PC-9 (cell line): ENCODE data around the gene ASB13. TPM values are rescaled to one million over a fixed set of nuclear protein-coding genes. Genes with fewer than 3 reads are reported as not detected.

Source experiments
- BruUV-seq: library from RNA; stranded (reverse); fragments of 400-500 nt; replicated peaks from 2 replicates; lab custom pipeline; 2021; lab: Mats Ljungman, UMichigan
- CTCF ChIA-PET: fragments of 300-600 bp; sonication (Branson Sonifier 250); formaldehyde crosslinking; loops from one replicate; lab custom pipeline; 2022; ENCODE audit warnings: antibody characterized with exemption; lab: Charles Lee
- POLR2A ChIA-PET: fragments of 300-600 bp; sonication (Branson Sonifier 250); formaldehyde crosslinking; loops from one replicate; lab custom pipeline; 2022; ENCODE audit warnings: antibody characterized with exemption; ENCODE audit not compliant: unreplicated experiment; lab: Charles Lee
- DNase-seq, 2 experiments: peaks; one replicate each; pipeline versions ENCODE4 v3.0.0 to v3.0.0-alpha.2; 2015 to 2022; ENCODE audit warnings: mixed read lengths in 1 of 2
- H2AFZ ChIP-seq: fragments of 200-600 bp; sonication (generic); 2 replicates; pipeline ENCODE4 v1.8.1; 2017; ENCODE audit warnings: antibody characterized with exemption
- H3F3A ChIP-seq: fragments of 200-600 bp; sonication (generic); 2 replicates; pipeline ENCODE4 v1.8.1; 2017; ENCODE audit warnings: antibody characterized with exemption, mild to moderate bottlenecking, low read depth; ENCODE audit not compliant: insufficient read depth
- H3K27ac ChIP-seq: fragments of 200-600 bp; sonication (generic); 2 replicates; pipeline ENCODE4 v1.6.1; 2016; ENCODE audit warnings: mixed run types
- H3K27me3 ChIP-seq: fragments of 200-600 bp; sonication (generic); 2 replicates; pipeline ENCODE4 v1.6.1; 2016; ENCODE audit warnings: low read depth, mixed run types; ENCODE audit not compliant: insufficient read depth
- H3K36me3 ChIP-seq: fragments of 200-600 bp; sonication (generic); 2 replicates; pipeline ENCODE4 v1.6.1; 2016; ENCODE audit warnings: low read depth, mixed run types
- H3K4me1 ChIP-seq: fragments of 200-600 bp; sonication (generic); replicated peaks from 2 replicates; pipeline ENCODE4 v1.6.1; 2016; ENCODE audit warnings: mixed run types; ENCODE audit not compliant: insufficient read depth
- H3K4me2 ChIP-seq: fragments of 200-600 bp; sonication (generic); 2 replicates; pipeline ENCODE4 v1.6.1; 2017; ENCODE audit warnings: mixed run types
- H3K4me3 ChIP-seq: fragments of 200-600 bp; sonication (generic); 2 replicates; pipeline ENCODE4 v1.6.1; 2016; ENCODE audit warnings: mixed run types
- H3K79me2 ChIP-seq: fragments of 200-600 bp; sonication (generic); 2 replicates; pipeline ENCODE4 v1.6.1; 2017; ENCODE audit warnings: low read depth, mixed run types
- H3K9me2 ChIP-seq: fragments of 200-600 bp; sonication (generic); 2 replicates; pipeline ENCODE4 v1.8.1; 2017; ENCODE audit warnings: mild to moderate bottlenecking; ENCODE audit not compliant: insufficient read depth
- H3K9me3 ChIP-seq: fragments of 200-600 bp; sonication (generic); 2 replicates; pipeline ENCODE4 v1.8.1; 2016; ENCODE audit warnings: low read depth; ENCODE audit not compliant: insufficient read depth
- H4K20me1 ChIP-seq: fragments of 200-600 bp; sonication (generic); 2 replicates; pipeline ENCODE4 v1.8.1; 2017; ENCODE audit not compliant: insufficient read depth
- EZH2 ChIP-seq: fragments of 200-600 bp; sonication (generic); IDR thresholded peaks from 2 replicates; pipeline ENCODE4 v1.8.0; 2017; ENCODE audit warnings: antibody characterized with exemption, low read depth
- intact Hi-C: fragments of 100-400 bp; cut with micrococcal nuclease; formaldehyde crosslinking; loops from one replicate; pipeline ENCODE4 v1.10.0; 2022; ENCODE audit not compliant: unreplicated experiment
- total RNA-seq: library from RNA; stranded (reverse); gene quantifications from 2 replicates; pipeline ENCODE4 v1.2.3, GENCODE V29; 2021
- TF ChIP-seq, protein P1 (sequence below): fragments of 200-600 bp; sonication (generic); conservative IDR thresholded peaks from 2 replicates; pipeline ENCODE4 v1.6.1; 2017; ENCODE audit warnings: mixed run types, antibody characterized with exemption, mild to moderate bottlenecking, moderate library complexity

Gene ASB13
- total RNA-seq, 1 experiment from 2014 or later, result 22.2 TPM

DNA sequence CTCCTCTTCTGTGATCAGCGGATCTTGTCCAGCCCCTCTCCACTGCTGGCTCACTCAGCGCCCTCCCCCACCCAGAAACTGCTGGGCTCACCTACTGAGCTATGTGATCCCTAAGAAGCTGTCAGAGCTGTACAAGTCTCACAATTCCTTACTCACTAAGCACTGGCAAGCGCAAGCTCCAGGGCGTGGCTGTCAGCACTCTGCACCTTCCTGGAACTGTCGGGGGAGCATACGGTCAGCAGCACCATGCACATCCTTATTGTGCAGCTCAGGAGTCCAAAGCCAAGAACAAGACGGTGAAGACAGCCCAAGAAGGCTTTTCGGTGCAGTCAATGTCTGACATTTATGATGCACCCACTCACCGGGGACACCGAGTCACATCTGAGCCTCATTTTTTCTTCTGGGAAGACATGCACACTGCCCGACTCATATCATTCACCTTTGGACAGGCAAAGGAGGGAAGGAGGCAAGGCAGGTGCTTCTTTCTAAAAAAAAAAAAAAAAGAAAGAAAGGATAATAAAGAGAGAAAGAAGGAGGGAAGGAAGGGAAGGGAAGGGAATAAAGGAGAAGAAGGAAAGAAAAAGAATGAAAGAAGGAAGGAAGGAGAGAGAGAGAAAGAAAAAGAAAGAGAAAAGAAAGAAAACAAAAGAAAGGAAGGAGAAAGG is 56.3 kb downstream of the ASB13 start:
- Histone ChIP-seq H3K27ac (peak overlapping the region; percentile 96), H3K4me3 (peak overlapping the region; percentile 45; the same call in 1 of the 2 replicates), H3K4me2 (peak overlapping the region; percentile 88), H3K9me3 (no peaks in the 10 kb centered on the region), H3K36me3 (no peaks in the 10 kb centered on the region), H2AFZ (peak overlapping the region; percentile 4; the same call in 1 of the 2 replicates), H4K20me1 (no peaks in the 10 kb centered on the region), H3K27me3 (no peaks in the 10 kb centered on the region), H3K79me2 (no peaks in the 10 kb centered on the region), H3K9me2 (no peaks in the 10 kb centered on the region), H3K4me1 (peaks cover 65% of the 10 kb centered on the region), H3F3A (peaks cover 38% of the 10 kb centered on the region; the same call in 1 of the 2 replicates)
- TSS peak; percentile 64 for BruUV-seq
- ChIA-PET POLR2A (interaction anchor here (0.6 to 0.7 kb wide), 6 partner anchors 14 to 501 kb away, joined by 4 to 31 read pairs (median 6); no protein-coding TSS in a partner anchor), CTCF (interaction anchor here (0.5 kb wide), 1 partner anchor 12 kb away, joined by 4 read pairs; no protein-coding TSS in a partner anchor)
- peak; percentile 68 to 83 for DNase-seq
- TF ChIP-seq, protein P1, sequence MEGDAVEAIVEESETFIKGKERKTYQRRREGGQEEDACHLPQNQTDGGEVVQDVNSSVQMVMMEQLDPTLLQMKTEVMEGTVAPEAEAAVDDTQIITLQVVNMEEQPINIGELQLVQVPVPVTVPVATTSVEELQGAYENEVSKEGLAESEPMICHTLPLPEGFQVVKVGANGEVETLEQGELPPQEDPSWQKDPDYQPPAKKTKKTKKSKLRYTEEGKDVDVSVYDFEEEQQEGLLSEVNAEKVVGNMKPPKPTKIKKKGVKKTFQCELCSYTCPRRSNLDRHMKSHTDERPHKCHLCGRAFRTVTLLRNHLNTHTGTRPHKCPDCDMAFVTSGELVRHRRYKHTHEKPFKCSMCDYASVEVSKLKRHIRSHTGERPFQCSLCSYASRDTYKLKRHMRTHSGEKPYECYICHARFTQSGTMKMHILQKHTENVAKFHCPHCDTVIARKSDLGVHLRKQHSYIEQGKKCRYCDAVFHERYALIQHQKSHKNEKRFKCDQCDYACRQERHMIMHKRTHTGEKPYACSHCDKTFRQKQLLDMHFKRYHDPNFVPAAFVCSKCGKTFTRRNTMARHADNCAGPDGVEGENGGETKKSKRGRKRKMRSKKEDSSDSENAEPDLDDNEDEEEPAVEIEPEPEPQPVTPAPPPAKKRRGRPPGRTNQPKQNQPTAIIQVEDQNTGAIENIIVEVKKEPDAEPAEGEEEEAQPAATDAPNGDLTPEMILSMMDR, result no peak
- no peak for TF ChIP-seq EZH2
- intact Hi-C loops, result loop anchor here (1.0 to 10.0 kb wide), 2 partner anchors 14 to 625 kb away; no protein-coding TSS in a partner anchor

DNA sequence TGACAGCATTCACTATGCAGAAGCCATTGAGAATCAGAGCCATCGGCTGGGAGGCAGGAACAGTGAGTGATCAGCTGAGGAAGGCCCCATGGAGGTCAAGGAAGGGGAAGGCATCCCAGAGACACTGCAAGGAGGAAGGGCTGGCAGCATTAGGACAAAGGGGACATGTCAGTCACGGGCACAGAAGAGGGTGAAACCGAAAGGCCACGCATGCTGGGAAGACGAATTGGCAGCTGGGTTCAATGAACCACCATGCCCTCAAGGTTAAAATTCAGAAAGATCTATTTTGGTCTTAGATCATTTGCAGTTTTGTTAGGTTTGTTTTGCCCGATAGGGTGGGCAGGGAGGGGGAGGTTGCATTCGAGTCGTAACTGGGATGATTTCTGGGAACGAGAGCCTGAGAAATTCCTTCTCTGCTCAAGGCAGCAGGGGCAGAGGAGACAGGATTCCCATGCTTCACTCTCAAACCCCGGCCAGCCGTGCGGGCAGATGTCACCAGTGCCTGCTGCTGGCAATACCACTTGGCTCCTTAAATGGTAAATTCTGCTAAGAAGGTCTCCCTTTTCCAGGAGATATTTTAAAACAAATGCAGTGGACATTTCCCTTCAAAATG is 57.7 kb downstream of the ASB13 start:
- H3K27me3 ChIP-seq, result no peaks in the 10 kb centered on the region
- no peak for DNase-seq
- H3K4me2 ChIP-seq, result peak overlapping the region; percentile 88
- H3K9me2 ChIP-seq, result no peaks in the 10 kb centered on the region
- peaks cover 33% of the 10 kb centered on the region; the same call in 1 of the 2 replicates for H3F3A ChIP-seq
- intact Hi-C loops, result no loop called here
- H4K20me1 ChIP-seq, result no peaks in the 10 kb centered on the region
- BruUV-seq, result no TSS peak
- H3K9me3 ChIP-seq, result no peaks in the 10 kb centered on the region
- H3K4me3 ChIP-seq, result no peak overlapping the region
- H3K79me2 ChIP-seq, result no peaks in the 10 kb centered on the region
- H3K4me1 ChIP-seq, result peaks cover 53% of the 10 kb centered on the region
- ChIA-PET CTCF (no interaction called here), POLR2A (no interaction called here)
- TF ChIP-seq, protein P1, result no peak
- no peak for TF ChIP-seq EZH2
- no peaks in the 10 kb centered on the region for H3K36me3 ChIP-seq
- H3K27ac ChIP-seq, result peak overlapping the region; percentile 96
- no peak overlapping the region for H2AFZ ChIP-seq

DNA sequence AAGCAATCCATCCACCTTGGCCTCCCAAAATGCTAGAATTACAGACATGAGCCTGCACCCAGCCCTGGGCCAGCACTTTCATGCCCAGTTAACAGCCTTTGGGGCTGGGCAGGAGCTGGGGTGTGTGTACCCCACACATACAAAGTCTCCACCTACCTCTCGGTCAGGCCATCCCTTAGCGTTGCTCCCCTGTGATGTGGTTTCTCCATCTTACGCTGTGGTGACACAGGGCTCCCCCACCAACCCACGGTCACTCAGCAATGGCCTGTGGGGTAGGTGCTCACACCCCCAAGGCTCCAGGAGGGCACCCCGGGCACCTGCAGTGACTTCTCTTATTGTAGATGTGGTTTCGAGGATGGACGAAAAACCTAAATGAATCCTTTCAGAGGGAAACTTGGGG is 58.8 kb downstream of the ASB13 start:
- no peak overlapping the region for H2AFZ ChIP-seq
- DNase-seq, result no peak
- CTCF ChIA-PET, result no interaction called here
- no peaks in the 10 kb centered on the region for H3K79me2 ChIP-seq
- POLR2A ChIA-PET, result no interaction called here
- BruUV-seq, result no TSS peak
- TF ChIP-seq, protein P1, result no peak
- TF ChIP-seq EZH2, result no peak
- no peak overlapping the region for H3K27ac ChIP-seq
- H3K4me3 ChIP-seq, result no peak overlapping the region
- H3F3A ChIP-seq, result peaks cover 31% of the 10 kb centered on the region; the same call in 1 of the 2 replicates
- H3K4me2 ChIP-seq, result no peak overlapping the region
- intact Hi-C loops, result no loop called here
- no peaks in the 10 kb centered on the region for H4K20me1 ChIP-seq
- H3K9me2 ChIP-seq, result no peaks in the 10 kb centered on the region
- H3K4me1 ChIP-seq, result peaks cover 46% of the 10 kb centered on the region
- no peaks in the 10 kb centered on the region for H3K27me3 ChIP-seq
- H3K36me3 ChIP-seq, result no peaks in the 10 kb centered on the region
- no peaks in the 10 kb centered on the region for H3K9me3 ChIP-seq
